Fibroblast of the aortic adventitia (primary cell): ENCODE results near the gene MAP4K4. TPM values are rescaled to one million over a fixed set of nuclear protein-coding genes. Genes with fewer than 3 reads are reported as not detected.

Source experiments
- DNase-seq: peaks from one replicate; pipeline ENCODE4 v3.0.0-alpha.2; 2010; ENCODE audit warnings: low read depth
- H3K4me3 ChIP-seq: 2 replicates; pipeline ENCODE4 v1.5.1; 2011; ENCODE audit warnings: low read depth, mild to moderate bottlenecking, control low read depth, low read length, moderate library complexity
- CTCF ChIP-seq: IDR thresholded peaks from 2 replicates; pipeline ENCODE4 v1.5.1; 2011; ENCODE audit warnings: mild to moderate bottlenecking, low read length, control low read depth, inconsistent platforms; ENCODE audit not compliant: insufficient read depth
- total RNA-seq: library from RNA; depleted of rRNA; stranded (reverse); fragments of >200 nt; gene quantifications from 2 replicates; pipeline ENCODE4 v1.2.3, GENCODE V29; 2012; ENCODE audit warnings: low replicate concordance

Gene MAP4K4
- total RNA-seq, 1 donor, result 208 TPM

- no peak for TF ChIP-seq CTCF
- H3K4me3 ChIP-seq, result no peak overlapping the region
- no peak for DNase-seq
Measured at GRCh38 chr2:101847661-101848339, 150.3 kb downstream of the MAP4K4 start.

GRCh38 chr2:101848769-101849410 is 151.4 kb downstream of the MAP4K4 start:
- no peak for DNase-seq
- no peak overlapping the region for H3K4me3 ChIP-seq
- no peak for TF ChIP-seq CTCF

DNA sequence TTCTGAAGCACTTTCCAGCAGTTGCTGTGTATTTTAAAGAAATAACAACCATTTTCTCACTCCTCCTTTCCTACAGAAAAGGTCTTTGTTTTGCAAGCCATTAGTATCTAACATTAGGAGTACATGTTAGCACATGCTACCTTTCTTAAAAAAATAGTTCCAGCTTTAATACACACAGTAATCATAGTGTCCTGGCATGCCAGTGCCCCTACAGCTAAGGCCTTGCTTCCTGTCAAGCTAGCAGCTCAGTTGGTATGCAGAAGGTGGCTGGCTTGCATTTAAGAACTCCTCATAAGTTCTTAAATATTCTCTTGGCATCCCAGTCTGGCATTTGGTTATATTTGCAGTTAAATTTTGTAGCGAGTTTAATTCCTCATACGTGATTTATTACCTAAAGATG is 152.9 kb downstream of the MAP4K4 start:
- DNase-seq, result no peak
- no peak for TF ChIP-seq CTCF

DNA sequence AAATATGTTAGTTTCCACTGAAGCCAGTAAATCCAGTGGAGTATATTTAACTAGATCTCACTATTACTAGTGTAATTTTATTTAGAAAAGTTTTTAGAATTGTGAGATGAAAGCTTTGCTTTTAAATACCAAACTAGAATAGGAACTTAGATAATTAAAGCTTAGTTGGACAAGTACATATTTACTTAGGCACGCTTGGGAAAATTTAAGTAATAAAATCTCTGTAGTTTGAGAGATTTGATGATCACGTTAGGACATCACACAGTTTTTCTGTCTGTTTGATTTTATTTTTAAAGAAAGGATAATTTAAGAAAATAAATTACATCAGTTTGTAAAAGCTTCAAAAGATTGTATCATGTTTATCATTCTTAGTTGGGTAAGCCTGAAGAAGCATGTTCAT is 153.5 kb downstream of the MAP4K4 start:
- DNase-seq, result no peak
- no peak overlapping the region for H3K4me3 ChIP-seq
- TF ChIP-seq CTCF, result no peak

More for the DNA sequence above, 152.9 kb downstream of the MAP4K4 start:
- H3K4me3 ChIP-seq, result no peak overlapping the region

DNA sequence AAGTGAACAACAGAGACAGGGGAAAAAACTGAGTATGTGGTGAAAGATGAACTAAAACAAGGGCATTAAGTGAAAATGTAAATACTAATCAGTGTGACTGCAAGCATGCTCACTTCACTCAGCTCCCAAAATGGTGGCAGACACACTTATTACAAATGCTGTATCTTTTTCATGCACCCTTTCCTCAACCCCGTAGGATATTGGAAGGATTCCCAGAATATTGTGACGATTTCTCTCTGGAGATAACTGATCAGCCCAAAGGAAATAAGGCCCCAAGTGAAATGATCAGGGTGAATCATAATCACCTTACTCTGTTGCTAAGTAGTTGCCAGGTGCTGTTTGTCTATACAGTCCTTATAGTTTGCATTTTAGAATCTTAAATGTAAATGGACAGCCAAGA is 155.3 kb downstream of the MAP4K4 start:
- no peak for TF ChIP-seq CTCF
- DNase-seq, result no peak
- no peak overlapping the region for H3K4me3 ChIP-seq

GRCh38 chr2:101854877-101855276 is 157.4 kb downstream of the MAP4K4 start:
- H3K4me3 ChIP-seq, result no peak overlapping the region
- no peak for TF ChIP-seq CTCF
- no peak for DNase-seq
